IMR-90 (cell line): ENCODE data around the gene TCF12. TPM values are rescaled to one million over a fixed set of nuclear protein-coding genes. Genes with fewer than 3 reads are reported as not detected.

ENCODE experiments used
- ATAC-seq: fragments of 200-7000 bp; cut with Tn5 transposase; 2 replicates; pipeline ENCODE4 v1.9.1; 2020; ENCODE audit warnings: low read depth, mild to moderate bottlenecking, moderate library complexity
- BruUV-seq: library from RNA; stranded (reverse); fragments of 400-500 nt; replicated peaks from 2 replicates; lab custom pipeline; 2021; lab: Mats Ljungman, UMichigan
- CTCF ChIA-PET: fragments of 300-600 bp; formaldehyde crosslinking; extraction: SDS; loops from one replicate; lab custom pipeline; 2021; ENCODE audit warnings: antibody characterized with exemption; lab: Yijun Ruan, JAX
- POLR2A ChIA-PET: fragments of 300-600 bp; sonication (Branson Sonifier 250); formaldehyde crosslinking; loops from one replicate; lab custom pipeline; 2022; ENCODE audit warnings: antibody characterized with exemption; ENCODE audit not compliant: unreplicated experiment; lab: Charles Lee
- DNase-seq: peaks from one replicate; pipeline ENCODE4 v3.0.0; 2013
- H2AFZ ChIP-seq: replicated peaks from 2 replicates; pipeline ENCODE3; 2013; ENCODE audit warnings: low read length, mild to moderate bottlenecking; ENCODE audit not compliant: poor library complexity
- H2AK5ac ChIP-seq: 2 replicates; pipeline ENCODE4 v1.6.1; 2013; ENCODE audit warnings: low read depth, low read length, inconsistent platforms
- H2AK9ac ChIP-seq: replicated peaks from 2 replicates; pipeline ENCODE3; 2013; ENCODE audit warnings: mild to moderate bottlenecking, low read depth, low read length, moderate library complexity; ENCODE audit not compliant: poor library complexity
- H2BK120ac ChIP-seq: 2 replicates; pipeline ENCODE4 v1.6.1; 2013; ENCODE audit warnings: low read depth, low read length, inconsistent platforms
- H2BK15ac ChIP-seq: 3 replicates; pipeline ENCODE4 v1.6.1; 2013; ENCODE audit warnings: low read depth, low read length, inconsistent platforms
- H2BK20ac ChIP-seq: 2 replicates; pipeline ENCODE4 v1.6.1; 2013; ENCODE audit warnings: low read depth, mild to moderate bottlenecking, inconsistent platforms, low read length, moderate library complexity
- H2BK5ac ChIP-seq: 2 replicates; pipeline ENCODE4 v1.6.1; 2013; ENCODE audit warnings: mild to moderate bottlenecking, low read depth, low read length, inconsistent platforms; ENCODE audit not compliant: poor library complexity, severe bottlenecking
- H3K14ac ChIP-seq: replicated peaks from 2 replicates; pipeline ENCODE4 v1.6.1; 2013; ENCODE audit warnings: low read depth, low read length, inconsistent platforms
- H3K18ac ChIP-seq: 2 replicates; pipeline ENCODE4 v1.6.1; 2013; ENCODE audit warnings: low read depth, low read length, control low read depth
- H3K23ac ChIP-seq: 2 replicates; pipeline ENCODE4 v1.6.1; 2013; ENCODE audit warnings: low read depth, low read length, inconsistent platforms
- H3K27ac ChIP-seq: 2 replicates; pipeline ENCODE4 v1.5.1; 2013; ENCODE audit warnings: mild to moderate bottlenecking, control low read depth, low read length; ENCODE audit not compliant: insufficient read depth
- H3K27me3 ChIP-seq: 2 replicates; pipeline ENCODE4 v1.6.1; 2013; ENCODE audit warnings: low read length; ENCODE audit not compliant: control insufficient read depth, insufficient read depth
- H3K36me3 ChIP-seq: 2 replicates; pipeline ENCODE4 v1.6.1; 2013; ENCODE audit warnings: low read length, mixed read lengths; ENCODE audit not compliant: control insufficient read depth, insufficient read depth
- H3K4ac ChIP-seq: 2 replicates; pipeline ENCODE4 v1.6.1; 2013; ENCODE audit warnings: low read depth, low read length, inconsistent platforms
- H3K4me1 ChIP-seq: 2 replicates; pipeline ENCODE4 v1.6.1; 2013; ENCODE audit warnings: low read length, mixed read lengths; ENCODE audit not compliant: control insufficient read depth, insufficient read depth
- H3K4me2 ChIP-seq: 2 replicates; pipeline ENCODE4 v1.6.1; 2013; ENCODE audit warnings: low read depth, mild to moderate bottlenecking, control low read depth, low read length, moderate library complexity
- H3K4me3 ChIP-seq: 2 replicates; pipeline ENCODE4 v1.5.1; 2013; ENCODE audit warnings: low read depth, mild to moderate bottlenecking, control low read depth, low read length, moderate library complexity; ENCODE audit not compliant: insufficient read depth
- H3K56ac ChIP-seq: 2 replicates; pipeline ENCODE4 v1.6.1; 2013; ENCODE audit warnings: low read length, inconsistent platforms; ENCODE audit not compliant: insufficient read depth; ENCODE audit errors: extremely low read depth
- H3K79me1 ChIP-seq, 2 experiments: 2 replicates each; pipeline ENCODE4 v1.6.1; 2013; ENCODE audit warnings: low read length in 2 of 2, inconsistent platforms in 1 of 2, low read depth in 1 of 2
- H3K9ac ChIP-seq: 2 replicates; pipeline ENCODE4 v1.6.1; 2013; ENCODE audit warnings: low read depth, low read length, control low read depth
- H3K9me1 ChIP-seq: 2 replicates; pipeline ENCODE4 v1.6.1; 2013; ENCODE audit warnings: low read length, inconsistent platforms; ENCODE audit not compliant: insufficient read depth
- H3K9me3 ChIP-seq: 2 replicates; pipeline ENCODE4 v1.6.1; 2013; ENCODE audit warnings: low read length; ENCODE audit not compliant: control insufficient read depth, insufficient read depth
- H4K20me1 ChIP-seq: 2 replicates; pipeline ENCODE4 v1.6.1; 2013; ENCODE audit warnings: low read length, inconsistent platforms; ENCODE audit not compliant: insufficient read depth
- H4K5ac ChIP-seq: 2 replicates; pipeline ENCODE4 v1.6.1; 2013; ENCODE audit warnings: mild to moderate bottlenecking, low read depth, low read length, control low read depth
- H4K8ac ChIP-seq, 2 experiments: 2 replicates each; pipeline ENCODE4 v1.6.1; 2013; ENCODE audit warnings: low read depth in 2 of 2, low read length in 2 of 2, control low read depth in 1 of 2, inconsistent platforms in 1 of 2
- H4K91ac ChIP-seq: 2 replicates; pipeline ENCODE4 v1.6.1; 2013; ENCODE audit warnings: low read depth, low read length, inconsistent platforms; ENCODE audit not compliant: insufficient read depth
- BHLHE40 ChIP-seq: fragments of 150-350 bp; IDR thresholded peaks from 2 replicates; pipeline ENCODE4 v1.6.1; 2016; ENCODE audit warnings: mild to moderate bottlenecking, low read depth, low read length
- RCOR1 ChIP-seq: IDR thresholded peaks from 2 replicates; pipeline ENCODE4 v1.6.1; 2012; ENCODE audit warnings: mild to moderate bottlenecking, low read length, improper control_type of control experiment; ENCODE audit not compliant: insufficient replicate concordance
- WGBS, 2 experiments: methylation state at CpG; one replicate each; pipeline versions ENCODE4 v1.1.5 to v1.1.7; 2013; ENCODE audit warnings: missing lambda C conversion rate in 2 of 2; ENCODE audit not compliant: insufficient read length in 1 of 2; ENCODE audit errors: extremely low coverage in 2 of 2; 5-methylcytosine and 5-hydroxymethylcytosine counted together
- dilution Hi-C: fragments of 300-500 bp; cut with HindIII; formaldehyde crosslinking; loops from one replicate; pipeline ENCODE4 v1.14.3; 2018; ENCODE audit warnings: low sequenced_read_pairs; ENCODE audit not compliant: unreplicated experiment
- in situ Hi-C: fragments of 300-500 bp; cut with MboI; formaldehyde crosslinking; loops from 3 replicates; pipeline ENCODE4 v1.14.3; 2019; ENCODE audit warnings: low sequenced_read_pairs, inconsistent platforms, mixed read lengths
- intact Hi-C: fragments of 100-400 bp; cut with micrococcal nuclease; formaldehyde crosslinking; loops from 2 replicates; pipeline ENCODE4 v1.10.0; 2022
- polyA plus RNA-seq, 3 experiments: library from polyadenylated mRNA; depleted of rRNA; stranded (reverse); fragments of >200 nt; gene quantifications; 2 replicates each; pipeline ENCODE4 v1.2.3, GENCODE V29; 2012; ENCODE audit warnings: low replicate concordance in 1 of 3
- total RNA-seq: library from RNA; depleted of rRNA; stranded (reverse); fragments of >200 nt; gene quantifications from 2 replicates; pipeline ENCODE4 v1.2.3, GENCODE V29; 2012

Gene TCF12
- total and polyA plus RNA-seq, 2 of the 4 experiments (the other 2 are of a cell fraction), result 79.4 to 160 TPM

DNA sequence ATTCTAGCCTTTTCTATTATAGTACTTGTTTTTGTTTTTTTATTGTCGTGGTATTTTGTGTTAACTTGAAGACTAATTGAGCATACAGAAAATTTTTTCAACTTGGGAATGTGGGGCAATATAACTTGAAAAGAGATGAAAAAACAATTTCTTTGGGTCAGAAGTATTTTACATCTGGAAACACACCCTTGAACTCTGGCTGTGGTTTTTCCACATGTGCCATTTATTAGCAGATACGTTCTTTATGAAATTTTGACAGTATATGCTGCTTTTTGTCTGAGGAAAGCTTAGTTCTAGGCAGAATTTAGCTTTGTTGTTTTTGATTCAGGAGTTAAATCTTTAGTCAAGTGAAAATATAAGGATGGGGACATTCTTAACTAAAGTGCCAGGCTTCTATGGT is 44.7 kb downstream of the TCF12 start:
- TF ChIP-seq BHLHE40 (no peak), RCOR1 (no peak)
- Histone ChIP-seq H3K56ac (no peak overlapping the region), H3K18ac (no peak overlapping the region), H3K27ac (no peak overlapping the region), H3K9me1 (peaks cover 3% of the 10 kb centered on the region; the same call in 1 of the 2 replicates), H2AK5ac (no peak overlapping the region), H2AK9ac (no peak overlapping the region), H3K4ac (no peak overlapping the region), H4K20me1 (peaks cover 58% of the 10 kb centered on the region), H3K79me1 (peaks cover 10 to 52% of the 10 kb centered on the region in 2 experiments), H3K4me3 (no peak overlapping the region), H3K36me3 (no peaks in the 10 kb centered on the region), H3K27me3 (no peaks in the 10 kb centered on the region), H3K23ac (no peak overlapping the region), H2BK120ac (no peak overlapping the region), H3K4me2 (no peak overlapping the region), H4K8ac (no peak overlapping the region), H3K9me3 (no peaks in the 10 kb centered on the region), H4K5ac (no peak overlapping the region), H3K14ac (no peak overlapping the region), H2BK5ac (no peak overlapping the region), H3K4me1 (peaks cover 11% of the 10 kb centered on the region), H2AFZ (no peak overlapping the region), H3K9ac (no peak overlapping the region), H2BK20ac (no peak overlapping the region), H2BK15ac (no peak overlapping the region), H4K91ac (no peak overlapping the region)
- dilution Hi-C loops (no loop called here), in situ Hi-C loops (no loop called here), intact Hi-C loops (no loop called here)
- 60% methylated on average over 1 of the region's 2 CpGs; no CpG with 5 or more reads in 1 of the 2 experiments for WGBS, 2 experiments
- ATAC-seq (no peak), DNase-seq (no peak)
- CTCF ChIA-PET, result interaction anchor here (0.6 to 1.2 kb wide), 3 partner anchors 9 to 472 kb away, joined by 3 to 4 read pairs (median 3); no protein-coding TSS in a partner anchor
- no TSS peak for BruUV-seq
- POLR2A ChIA-PET, result no interaction called here
